Lung microvascular endothelial cell (primary cell): Measurements from ENCODE around the gene EXT2. TPM values are rescaled to one million over a fixed set of nuclear protein-coding genes. Genes with fewer than 3 reads are reported as not detected.

Experiments
- DNase-seq, 2 donors: peaks; one replicate each; pipeline versions ENCODE4 v3.0.0 to v3.0.0-alpha.2; 2010; ENCODE audit warnings: low read depth in 2 of 2
- total RNA-seq: library from RNA; depleted of rRNA; stranded (reverse); fragments of >200 nt; gene quantifications from 2 replicates; pipeline ENCODE4 v1.2.1, GENCODE V29; 2014

Gene EXT2
- total RNA-seq, 1 donor from 2014 or later = 119 TPM

DNA sequence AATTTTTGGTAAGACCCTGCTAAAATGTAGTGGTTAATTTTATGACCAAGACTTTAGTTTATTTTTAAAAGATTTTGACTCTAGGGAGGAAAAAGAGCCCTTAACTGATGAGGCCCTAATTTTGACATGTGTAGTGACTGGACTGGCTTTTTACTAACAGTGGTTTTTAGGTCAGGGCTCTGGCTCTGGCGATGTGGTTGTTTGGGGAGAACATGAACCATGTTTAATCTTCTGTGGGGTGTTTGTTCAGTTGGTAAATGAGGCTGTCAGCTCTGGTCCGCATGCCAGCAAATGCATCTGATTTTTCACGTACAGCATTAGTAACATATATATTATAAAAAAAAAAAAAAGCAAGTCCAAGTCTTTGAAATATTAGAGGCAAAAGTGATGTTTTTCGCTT lies 104.3 kb downstream of the EXT2 start:
- no peak for DNase-seq

DNA sequence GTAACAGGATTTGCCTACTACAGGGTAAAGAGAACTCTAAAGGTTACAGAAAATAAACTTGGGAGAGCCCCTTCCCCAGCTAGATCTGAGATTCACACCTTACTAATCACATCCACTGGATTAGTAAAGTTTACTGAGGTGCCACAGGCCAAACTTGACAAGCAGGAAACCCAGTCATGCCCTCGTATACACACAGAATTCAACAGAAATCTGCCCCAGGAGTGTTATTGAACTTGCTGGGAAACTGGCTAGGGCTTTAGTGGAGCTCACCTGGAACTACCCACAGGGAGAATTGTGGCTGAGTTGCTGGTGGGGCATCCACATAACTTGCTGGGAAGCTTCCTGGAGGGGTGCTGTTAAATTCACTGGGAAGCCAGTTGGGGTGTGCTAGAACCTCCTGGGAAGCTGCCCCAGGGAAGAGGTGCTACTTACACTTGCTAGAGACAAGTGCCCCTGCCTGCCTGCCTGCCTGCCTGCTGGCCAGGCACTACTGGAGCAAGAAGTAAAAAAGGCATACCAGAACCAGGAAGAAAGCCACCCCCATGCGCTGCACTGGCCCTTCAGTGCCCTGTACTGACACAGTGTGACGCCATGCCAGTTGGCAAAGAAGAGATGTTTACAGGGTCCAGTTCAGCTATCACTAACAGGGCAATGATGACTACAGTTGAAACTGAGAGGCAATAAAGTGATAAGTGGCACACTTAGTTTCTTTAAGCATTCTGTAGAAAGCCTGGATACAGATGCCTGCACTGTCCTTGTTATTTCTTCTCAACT lies 108.0 kb downstream of the EXT2 start:
- DNase-seq = peak in 1 of 2 donors; percentile 2

DNA sequence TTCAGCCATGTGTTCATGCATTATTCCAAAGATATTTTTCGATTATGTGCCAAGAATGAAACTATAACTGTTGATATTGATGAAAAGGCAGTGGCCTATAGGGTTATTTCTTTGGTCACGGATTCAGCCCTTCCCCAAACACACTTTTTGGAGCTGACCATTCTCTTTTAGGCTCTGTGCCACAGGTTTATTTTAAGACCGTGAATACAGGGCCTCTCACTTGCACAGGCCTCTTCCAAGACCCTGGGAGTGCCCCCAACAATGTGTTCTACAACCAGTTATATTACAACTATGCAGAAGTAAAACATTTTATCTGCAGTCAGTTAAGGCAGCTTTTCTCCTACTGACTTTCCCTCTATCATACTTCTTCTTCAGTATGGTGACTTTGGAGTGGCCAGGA lies 109.9 kb downstream of the EXT2 start:
- DNase-seq = no peak

DNA sequence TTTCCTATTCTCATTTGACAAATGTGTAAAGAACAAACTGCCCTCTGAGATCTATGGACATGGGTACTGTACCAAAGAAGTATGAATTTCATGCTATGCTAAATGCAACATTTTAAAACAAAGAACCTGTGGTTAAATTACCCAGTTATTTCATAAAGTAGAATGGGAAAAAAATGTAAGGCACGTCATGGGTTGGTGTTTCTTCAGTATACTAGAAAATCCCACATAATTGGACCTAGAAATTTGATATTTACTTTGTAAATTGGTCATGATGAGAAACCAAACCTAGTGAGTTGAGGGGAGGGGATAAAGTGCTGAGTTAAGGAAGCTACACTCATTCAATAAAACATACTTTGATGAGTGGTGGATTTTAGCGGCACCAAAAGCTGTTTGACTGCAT lies 110.4 kb downstream of the EXT2 start:
- DNase-seq = no peak

DNA sequence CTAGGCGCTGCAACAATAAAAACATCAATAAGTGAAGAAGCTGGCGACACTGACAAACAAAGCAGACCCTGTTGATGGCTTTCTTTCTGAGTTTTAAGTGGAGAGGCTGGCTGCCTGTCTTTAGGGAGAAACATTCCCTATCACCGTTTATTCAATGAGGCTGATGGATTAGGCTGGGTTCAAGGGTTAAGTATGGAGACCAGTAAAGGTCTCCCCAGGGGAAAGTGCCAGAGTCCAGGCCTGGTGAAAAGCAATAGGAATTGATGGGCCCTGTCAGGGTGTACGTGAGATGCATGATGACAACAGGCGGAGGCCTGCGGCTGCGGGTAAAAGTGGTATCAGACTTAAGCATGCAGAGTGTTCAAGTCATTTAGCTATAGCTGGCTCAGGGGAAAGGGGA lies 111.8 kb downstream of the EXT2 start:
- no peak for DNase-seq

DNA sequence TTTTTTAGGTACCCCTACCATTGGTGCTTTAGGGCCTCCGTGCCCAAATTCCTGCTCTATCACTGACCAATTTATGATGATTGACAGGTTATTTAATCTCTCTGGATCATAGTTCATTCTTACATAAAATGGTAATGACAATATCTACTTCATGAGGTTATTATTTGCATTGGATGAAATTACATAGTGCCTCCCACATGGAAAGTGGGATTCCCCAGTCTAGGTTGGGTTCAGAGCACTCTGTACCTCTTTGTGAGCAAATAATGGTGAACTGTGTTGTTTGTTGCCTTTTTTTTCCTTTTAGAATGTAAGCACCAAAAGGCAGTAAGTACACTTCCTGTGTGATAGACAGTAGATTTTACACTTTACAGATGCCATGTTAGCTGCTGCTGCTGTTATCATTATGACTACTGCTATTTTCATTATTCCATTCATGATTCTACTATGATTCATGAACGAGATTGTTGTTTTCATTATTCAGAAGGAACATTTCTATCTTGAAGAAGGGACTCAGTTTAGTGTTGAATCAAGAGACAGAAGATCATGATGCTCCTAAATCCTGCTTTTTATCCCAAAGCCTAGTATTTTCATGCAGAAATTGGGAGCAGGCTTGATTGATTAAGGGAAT lies 113.6 kb downstream of the EXT2 start:
- no peak for DNase-seq

DNA sequence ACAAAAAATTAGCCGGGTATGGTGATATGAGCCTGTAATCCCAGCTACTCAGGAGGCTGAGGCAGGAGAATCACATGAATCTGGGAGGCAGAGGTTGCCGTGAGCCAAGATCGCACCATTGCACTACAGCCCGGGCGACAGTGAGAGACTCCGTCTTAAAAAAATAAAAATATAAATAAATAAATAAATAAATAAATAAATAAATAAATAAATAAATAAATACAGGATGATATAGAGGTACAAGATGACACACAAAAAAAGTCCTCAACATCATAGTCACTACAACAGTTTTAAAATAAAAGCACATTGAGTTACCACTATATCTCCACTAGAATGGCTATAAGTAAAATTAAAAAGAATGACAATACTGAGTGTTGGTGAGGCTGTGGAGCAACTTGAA lies 116.7 kb downstream of the EXT2 start:
- DNase-seq = no peak

DNA sequence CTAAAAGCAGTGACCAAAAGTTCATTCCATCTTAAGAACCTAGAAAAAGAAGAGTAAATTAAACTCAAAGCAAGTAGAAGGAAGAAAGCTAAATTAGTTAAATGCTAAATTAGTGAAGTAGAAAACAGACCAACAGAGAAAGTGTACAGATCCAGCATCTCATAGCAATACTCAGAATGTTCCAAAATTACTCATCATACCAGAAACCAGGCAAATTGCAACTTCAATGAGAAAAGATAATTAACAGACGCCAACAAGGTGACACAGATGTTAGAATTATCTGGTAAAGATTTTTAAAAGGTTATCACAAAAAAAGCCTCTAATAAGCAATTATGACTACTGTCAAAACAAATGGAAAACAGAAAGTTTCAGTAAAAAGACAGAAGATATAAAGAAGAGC lies 117.7 kb downstream of the EXT2 start:
- DNase-seq = no peak

DNA sequence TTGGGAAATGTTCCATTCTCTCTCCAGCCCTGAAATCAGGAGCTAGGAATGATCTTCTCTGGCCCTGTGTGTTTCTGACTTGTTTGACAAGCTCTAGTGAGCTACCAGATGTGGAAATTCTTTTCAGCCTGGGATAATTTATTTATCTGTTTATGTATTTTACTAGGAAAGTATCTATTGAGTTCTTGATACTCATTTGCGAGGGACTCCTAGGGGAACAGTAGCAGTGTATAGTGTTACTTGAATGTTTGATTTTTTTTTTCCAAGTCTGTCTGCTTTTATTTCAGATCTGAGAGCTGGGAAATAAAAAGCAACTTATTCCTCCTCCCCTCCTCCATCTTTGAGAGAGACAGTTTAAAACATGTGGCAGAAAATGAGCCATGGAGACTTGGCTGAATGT lies 122.0 kb downstream of the EXT2 start:
- DNase-seq = no peak

DNA sequence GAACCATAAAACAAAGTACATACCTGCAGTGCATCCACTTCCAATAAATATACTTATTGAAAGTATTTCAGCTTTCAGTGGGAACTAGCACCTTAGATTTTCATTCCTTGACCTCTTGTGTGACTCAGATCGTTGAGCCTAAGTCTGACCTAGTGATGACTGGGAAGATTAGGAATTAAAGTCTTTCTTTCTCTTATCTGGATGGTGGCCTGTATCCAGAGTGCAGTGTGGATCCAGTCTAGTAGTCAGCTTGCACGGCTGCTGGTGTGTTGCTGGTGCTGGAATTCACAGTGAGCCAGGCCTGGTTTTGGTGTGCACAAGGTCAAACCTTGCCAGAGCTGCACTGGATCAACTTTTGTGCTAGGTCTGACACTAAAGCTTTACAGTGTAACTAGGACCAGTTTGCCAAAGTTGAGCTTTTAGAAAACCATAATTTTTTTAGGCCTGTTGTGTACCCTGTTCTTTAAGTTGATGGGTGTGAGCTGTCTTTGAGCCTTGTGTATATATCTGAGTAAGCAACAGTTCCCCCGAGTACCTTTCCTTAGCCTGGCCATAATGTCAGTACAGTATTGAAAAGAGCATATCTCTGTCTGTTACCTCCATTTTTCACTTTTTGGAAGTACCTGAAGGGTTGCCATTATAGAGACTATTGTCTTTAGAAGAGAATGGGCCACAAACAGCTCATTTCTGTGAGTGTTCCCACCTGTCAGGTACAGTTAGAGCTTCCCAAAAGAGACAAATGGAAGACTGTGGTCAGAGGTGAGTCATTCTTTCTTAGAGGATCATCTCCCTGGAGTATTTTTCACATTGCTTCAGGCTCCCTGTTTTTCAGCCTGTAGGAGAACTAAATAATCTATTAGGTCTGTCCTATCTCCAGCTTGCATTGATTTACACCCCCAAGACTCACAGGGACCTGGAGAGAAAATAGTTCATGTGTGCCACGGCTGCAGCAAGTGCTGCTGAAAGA lies 124.6 kb downstream of the EXT2 start:
- DNase-seq = no peak

DNA sequence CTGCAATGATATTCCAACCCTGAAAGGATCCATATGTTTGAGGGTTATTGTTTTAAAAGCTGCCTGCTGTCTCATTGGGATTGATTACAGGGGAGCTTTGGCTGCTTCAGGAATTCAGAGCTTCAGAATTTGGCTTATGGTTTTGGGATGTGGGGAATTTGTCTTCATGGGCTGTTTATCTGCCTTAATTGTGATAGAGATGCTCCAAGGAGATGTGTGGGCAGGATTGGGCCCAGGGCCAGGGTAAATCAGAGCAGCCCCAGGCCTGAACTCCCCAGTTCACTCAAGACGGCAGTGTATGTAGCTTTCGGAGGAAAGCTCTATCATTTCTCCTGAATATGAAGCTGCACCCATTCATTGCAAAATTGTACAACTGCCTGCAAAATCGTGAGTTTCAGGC lies 126.0 kb downstream of the EXT2 start:
- no peak for DNase-seq

DNA sequence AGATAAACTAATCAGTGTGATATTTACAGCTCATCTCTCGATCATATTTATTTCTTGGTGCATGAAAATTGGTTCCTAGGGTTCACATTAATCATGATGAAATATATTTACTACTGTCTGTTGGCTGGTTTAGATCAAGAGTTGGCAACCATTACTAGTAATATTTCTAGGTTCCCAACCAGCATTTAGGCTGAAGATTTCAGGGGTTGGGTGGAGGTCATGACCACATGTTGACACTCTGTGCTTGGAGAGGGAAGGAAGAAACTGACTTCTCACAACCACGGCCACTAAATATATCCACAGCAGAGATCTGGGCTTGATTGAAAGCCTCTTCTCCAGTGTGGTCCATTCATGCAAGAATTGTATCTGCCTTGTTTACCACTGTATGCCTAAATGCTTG lies 126.5 kb downstream of the EXT2 start:
- DNase-seq = no peak

DNA sequence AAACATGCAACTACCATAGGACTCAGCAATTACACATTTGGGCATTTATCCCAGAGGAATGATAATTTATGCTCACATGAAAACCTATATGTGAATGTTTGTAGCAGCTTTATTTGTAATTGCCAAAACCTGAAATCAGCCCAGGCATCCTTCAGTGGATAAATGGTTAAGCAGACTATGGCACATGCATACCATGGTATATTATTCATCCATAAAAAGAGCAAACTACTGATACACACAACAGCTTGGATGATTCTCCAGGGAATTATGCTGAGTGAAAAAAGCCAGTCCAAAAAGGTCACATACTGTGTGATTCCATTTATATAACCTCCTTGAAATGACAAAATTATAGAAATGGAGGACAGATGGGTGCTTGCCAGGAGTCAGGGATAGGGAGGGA lies 127.8 kb downstream of the EXT2 start:
- DNase-seq = no peak

DNA sequence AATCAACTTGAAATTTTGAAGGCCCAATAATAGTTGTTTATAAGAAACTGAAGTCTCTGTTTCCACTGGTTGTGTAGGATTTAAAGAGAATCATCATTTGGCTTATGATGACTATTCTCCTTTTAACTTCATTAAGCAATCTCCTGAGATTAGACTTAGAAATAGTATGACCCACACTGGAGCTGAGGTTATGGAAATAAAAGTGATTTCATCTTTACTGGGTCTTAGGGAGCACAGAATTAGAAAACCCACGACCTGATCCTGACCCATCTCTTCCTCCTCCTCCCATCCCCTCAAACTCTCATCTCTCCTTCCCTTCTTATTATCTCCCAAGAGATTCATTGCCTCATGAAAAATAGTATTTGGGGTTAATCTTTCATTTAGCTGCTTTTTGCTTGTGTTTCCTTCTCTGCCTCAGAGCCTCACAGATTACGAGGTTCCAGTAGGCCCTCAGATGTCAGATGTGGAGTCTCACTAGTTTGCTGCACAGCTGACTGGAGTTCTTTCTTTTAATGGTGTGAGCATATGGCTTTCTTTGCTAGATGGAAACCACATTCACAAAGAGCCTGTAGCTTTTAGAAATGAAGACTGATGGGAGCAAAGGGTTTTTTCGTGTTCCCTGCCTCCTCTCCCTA lies 129.5 kb downstream of the EXT2 start:
- DNase-seq = no peak

DNA sequence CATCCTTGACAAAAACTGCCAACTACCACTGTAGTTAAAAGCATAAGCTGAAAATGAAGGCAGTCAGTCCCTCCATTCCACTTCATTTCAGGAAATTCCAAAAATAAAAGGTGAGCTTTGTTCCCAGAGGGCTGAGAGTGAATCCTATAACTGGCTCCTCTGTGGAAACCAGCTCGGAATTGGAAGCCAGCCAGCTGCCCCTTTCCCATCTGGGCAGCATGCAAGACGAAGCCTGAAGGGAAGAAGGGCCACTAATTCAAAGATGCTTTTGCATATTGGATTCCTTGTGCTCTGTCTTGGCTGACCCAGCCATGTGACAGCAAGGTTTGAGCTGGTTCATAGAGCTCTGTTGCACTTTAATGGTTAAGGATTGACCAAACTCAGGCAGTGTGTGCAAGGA lies 131.0 kb downstream of the EXT2 start:
- DNase-seq = no peak

DNA sequence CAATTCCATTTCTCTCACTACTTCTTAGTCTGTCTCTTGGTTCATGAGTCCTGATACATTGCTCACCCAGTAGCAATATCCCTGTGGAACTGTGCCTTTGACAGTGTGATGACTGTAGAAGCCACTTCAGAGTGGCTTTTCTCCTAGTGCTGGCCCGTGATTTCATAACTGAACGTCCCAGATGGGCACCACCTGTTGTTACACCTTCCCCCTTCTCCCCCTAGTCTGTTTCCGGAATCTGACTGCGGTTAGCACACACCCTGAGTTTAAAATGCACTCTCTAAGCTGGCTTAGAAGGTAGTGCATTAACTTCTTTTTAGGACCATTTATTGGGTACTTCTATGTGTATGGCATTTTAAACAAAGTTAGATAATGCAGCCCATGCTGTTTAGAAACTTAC lies 131.5 kb downstream of the EXT2 start:
- DNase-seq = no peak

DNA sequence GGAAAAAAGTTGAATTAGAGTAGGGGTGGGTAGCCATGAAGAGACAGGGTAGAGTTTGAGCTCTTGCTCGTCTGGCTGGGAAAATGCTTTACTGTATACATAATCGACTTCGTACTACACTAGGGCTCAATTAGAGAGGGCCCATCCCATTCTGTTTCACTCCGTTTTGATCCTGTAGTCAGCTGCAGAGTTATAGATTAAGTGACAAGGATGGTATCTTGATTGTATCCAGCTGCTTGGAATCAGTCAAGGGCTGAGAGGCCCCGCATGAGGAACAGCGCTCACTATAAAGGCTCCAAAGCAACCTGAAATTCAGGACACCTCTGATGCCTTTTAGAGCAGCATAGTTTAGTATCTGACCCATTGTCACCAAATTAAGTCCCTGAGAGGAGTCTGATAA lies 132.9 kb downstream of the EXT2 start:
- DNase-seq = no peak

DNA sequence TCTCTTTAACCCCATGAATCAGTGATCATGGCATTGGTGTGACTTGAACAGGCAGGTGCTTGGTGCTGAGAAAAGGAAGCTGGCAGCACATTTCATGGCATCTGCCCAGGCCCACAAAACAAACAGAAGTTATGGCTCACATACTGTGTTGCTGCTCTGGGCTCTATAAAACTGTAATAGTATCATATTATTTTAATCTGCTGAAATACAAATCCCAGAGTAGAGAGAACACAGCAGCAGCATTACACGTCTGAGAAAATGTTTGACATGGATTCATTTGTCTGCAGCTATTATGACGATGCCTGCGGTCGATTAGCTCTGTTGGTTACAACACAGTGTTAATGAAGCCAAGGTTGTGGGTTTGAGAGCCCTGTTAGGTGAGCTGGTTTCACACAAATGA lies 133.6 kb downstream of the EXT2 start:
- DNase-seq = no peak

DNA sequence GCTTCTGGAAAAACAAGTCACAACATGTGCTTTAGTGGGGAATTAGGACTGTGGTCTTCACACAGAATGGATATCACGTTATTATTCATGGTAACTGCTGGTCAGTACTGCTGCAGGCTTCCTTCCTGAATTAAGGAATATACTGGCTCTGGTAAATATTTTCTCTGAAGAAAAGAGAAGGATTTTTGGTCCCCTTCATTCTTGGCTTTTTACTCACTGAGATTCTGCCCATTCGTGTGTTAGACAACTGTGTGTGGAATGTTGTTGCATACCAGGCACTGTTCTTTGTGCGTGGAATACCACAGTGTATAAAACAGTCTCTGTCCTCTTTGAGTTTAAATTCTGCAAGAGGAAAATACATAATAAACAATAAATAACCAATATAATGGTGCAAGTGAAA lies 134.1 kb downstream of the EXT2 start:
- no peak for DNase-seq

DNA sequence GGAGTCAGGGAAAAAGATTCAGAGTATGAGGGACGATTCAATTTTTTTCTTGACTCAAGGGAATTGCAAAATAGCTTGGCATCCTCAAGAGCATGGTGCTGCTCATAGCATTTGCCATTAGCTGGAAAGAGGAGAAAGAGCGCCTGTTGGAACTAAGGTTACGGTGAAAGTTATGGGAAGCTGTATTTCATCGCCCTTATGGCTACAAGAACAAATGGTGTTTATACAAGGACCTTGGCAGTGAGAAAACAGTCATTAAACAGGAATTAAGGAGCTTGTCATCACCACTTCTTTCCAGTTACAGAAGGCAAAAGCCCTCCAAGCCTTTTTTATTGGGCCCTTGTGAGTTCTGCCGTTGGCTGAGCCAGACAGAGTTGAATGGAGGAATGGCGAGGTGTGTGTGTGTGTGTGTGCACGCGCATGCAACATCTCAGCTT lies 140.3 kb downstream of the EXT2 start:
- no peak for DNase-seq

DNA sequence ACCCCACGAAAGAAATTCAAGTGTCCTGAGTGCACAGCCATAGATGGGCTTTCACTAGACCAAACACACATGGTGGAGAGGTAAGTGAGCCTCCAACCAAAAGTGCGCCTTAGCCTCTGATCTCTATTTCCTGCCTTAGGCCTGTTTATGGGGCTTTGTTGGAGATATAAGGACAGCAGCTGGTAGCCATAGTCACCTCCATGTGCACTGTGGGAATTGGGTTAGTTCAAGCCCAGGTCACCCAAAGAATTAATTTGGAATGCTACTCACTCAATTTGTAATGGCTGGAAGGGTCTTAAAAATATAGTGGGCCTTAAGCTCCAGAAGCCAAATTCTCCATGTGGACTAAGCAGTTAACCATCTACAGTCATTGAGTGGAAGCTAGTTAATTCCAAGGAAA lies 140.8 kb downstream of the EXT2 start:
- DNase-seq = no peak

DNA sequence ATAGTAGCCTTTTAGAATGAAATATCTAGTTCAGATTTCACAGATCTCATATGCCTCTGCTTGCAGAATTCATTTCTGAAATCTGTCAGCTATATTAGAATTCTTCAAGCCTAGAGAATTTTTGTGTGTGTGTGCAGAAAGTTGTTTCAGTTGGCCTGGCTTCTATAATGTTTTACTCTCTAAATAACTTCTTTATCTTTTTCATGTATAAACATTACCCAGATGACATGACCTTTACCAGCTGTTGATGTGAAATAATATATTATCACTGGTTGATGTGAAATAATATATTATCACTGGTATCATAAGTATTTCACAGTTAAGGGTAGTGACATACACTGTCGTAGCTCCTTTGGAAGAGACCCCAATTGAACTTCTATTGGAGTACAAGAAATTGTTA lies 141.7 kb downstream of the EXT2 start:
- DNase-seq = no peak
